Sigmoid colon (tissue), 4 donors: Measurements from ENCODE around the gene PDZRN3.

Experiments
- EP300 ChIP-seq, 4 donors: sonication (generic); formaldehyde crosslinking; IDR thresholded peaks; one replicate each; pipeline ENCODE4 v1.6.1; 2017; ENCODE audit warnings: antibody characterized with exemption in 4 of 4
- POLR2A ChIP-seq, 2 donors: fragments of 450-650 bp; IDR thresholded peaks; one replicate each; pipeline ENCODE4 v1.6.1; 2016; ENCODE audit warnings: antibody characterized with exemption in 2 of 2, mild to moderate bottlenecking in 2 of 2, moderate library complexity in 2 of 2
- POLR2AphosphoS5 ChIP-seq, 4 donors: sonication (generic); formaldehyde crosslinking; IDR thresholded peaks; one replicate each; pipeline ENCODE4 v1.6.1; 2017; ENCODE audit warnings: antibody characterized with exemption in 4 of 4
- TF ChIP-seq, protein P1 (sequence below), 4 experiments: fragments of 450-650 bp in 3 of 4; fragments of 200-600 bp in 1 of 4; IDR thresholded peaks; one replicate each; pipeline ENCODE4 v1.5.1; 2016 to 2019; ENCODE audit warnings: antibody characterized with exemption in 4 of 4, mild to moderate bottlenecking in 3 of 4, moderate library complexity in 2 of 4

DNA sequence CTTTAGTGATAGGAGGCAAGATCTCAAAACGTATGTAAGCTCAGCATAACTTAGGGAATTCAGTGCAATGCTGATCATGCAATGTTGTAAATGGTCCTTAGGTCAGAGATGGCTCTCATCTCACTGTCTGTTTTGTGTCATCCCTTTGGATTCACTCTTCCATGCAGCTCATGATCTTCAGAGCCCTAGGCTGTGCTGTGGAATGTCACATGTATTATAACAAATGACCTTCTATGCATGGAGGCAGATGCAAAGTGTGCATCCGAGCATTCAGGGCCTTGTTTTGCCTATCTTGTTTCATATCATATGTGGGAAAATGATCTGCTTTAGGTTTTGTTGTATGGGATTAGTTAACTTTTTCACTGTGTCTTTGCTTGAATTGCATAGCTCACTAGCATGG, 40.5 kb upstream of the PDZRN3 start:
- no peak for TF ChIP-seq EP300 (IDR thresholded peaks at IDR 0.05)
- TF ChIP-seq, protein P1, sequence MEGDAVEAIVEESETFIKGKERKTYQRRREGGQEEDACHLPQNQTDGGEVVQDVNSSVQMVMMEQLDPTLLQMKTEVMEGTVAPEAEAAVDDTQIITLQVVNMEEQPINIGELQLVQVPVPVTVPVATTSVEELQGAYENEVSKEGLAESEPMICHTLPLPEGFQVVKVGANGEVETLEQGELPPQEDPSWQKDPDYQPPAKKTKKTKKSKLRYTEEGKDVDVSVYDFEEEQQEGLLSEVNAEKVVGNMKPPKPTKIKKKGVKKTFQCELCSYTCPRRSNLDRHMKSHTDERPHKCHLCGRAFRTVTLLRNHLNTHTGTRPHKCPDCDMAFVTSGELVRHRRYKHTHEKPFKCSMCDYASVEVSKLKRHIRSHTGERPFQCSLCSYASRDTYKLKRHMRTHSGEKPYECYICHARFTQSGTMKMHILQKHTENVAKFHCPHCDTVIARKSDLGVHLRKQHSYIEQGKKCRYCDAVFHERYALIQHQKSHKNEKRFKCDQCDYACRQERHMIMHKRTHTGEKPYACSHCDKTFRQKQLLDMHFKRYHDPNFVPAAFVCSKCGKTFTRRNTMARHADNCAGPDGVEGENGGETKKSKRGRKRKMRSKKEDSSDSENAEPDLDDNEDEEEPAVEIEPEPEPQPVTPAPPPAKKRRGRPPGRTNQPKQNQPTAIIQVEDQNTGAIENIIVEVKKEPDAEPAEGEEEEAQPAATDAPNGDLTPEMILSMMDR (IDR thresholded peaks at IDR 0.05): no peak
- TF ChIP-seq POLR2AphosphoS5 (IDR thresholded peaks at IDR 0.05): no peak
- TF ChIP-seq POLR2A (IDR thresholded peaks at IDR 0.05): no peak
